GM12878 (cell line): ENCODE measurements around the gene KLHDC10. TPM values are rescaled to one million over a fixed set of nuclear protein-coding genes. Genes with fewer than 3 reads are reported as not detected.

Source experiments
- ATAC-seq: fragments of 200-7000 bp; cut with Tn5 transposase; 3 replicates; pipeline ENCODE4 v1.9.1; 2020; ENCODE audit warnings: mild to moderate bottlenecking, moderate library complexity
- BruUV-seq: library from RNA; stranded (reverse); fragments of 400-500 nt; replicated peaks from 2 replicates; lab custom pipeline; 2021; lab: Mats Ljungman, UMichigan
- CTCF ChIA-PET: fragments of 300-600 bp; sonication (Branson Sonifier 250); formaldehyde crosslinking; extraction: SDS; loops from one replicate; lab custom pipeline; 2021; ENCODE audit warnings: inconsistent platforms; lab: Yijun Ruan, JAX
- POLR2A ChIA-PET: fragments of 350-600 bp; formaldehyde crosslinking; extraction: SDS; loops from one replicate; lab custom pipeline; 2021; ENCODE audit warnings: inconsistent platforms; lab: Charles Lee
- RAD21 ChIA-PET: fragments of 300-600 bp; sonication (Branson Sonifier 250); formaldehyde crosslinking; loops from one replicate; lab custom pipeline; 2023; ENCODE audit warnings: antibody characterized with exemption; ENCODE audit not compliant: unreplicated experiment; lab: Charles Lee
- SMC1A ChIA-PET: fragments of 300-600 bp; sonication (Branson Sonifier 250); formaldehyde crosslinking; loops from one replicate; lab custom pipeline; 2023; ENCODE audit not compliant: unreplicated experiment, uncharacterized antibody; lab: Charles Lee
- DNase-seq: peaks from one replicate; pipeline ENCODE4 v3.0.0-alpha.2; 2011; ENCODE audit warnings: low read depth, low spot score
- FAIRE-seq: peaks from 3 replicates; lab custom pipeline; 2011; peaks lifted over from hg19 to GRCh38; lab: Jason Lieb, UNC
- H2AFZ ChIP-seq: 2 replicates; pipeline ENCODE4 v1.6.0; 2011; ENCODE audit warnings: low read depth, low read length, control low read depth; ENCODE audit not compliant: control insufficient read depth
- H3K27ac ChIP-seq: 2 replicates; pipeline ENCODE4 v1.5.1; 2011; ENCODE audit warnings: control low read depth; ENCODE audit not compliant: control insufficient read depth, insufficient read depth
- H3K27me3 ChIP-seq, 2 experiments: replicated peaks in 1 of 2; 2 replicates each; pipeline versions ENCODE4 v1.6.0 to v1.6.1; 2011; ENCODE audit warnings: low read length in 1 of 2; ENCODE audit not compliant: control insufficient read depth in 2 of 2, insufficient read depth in 2 of 2
- H3K36me3 ChIP-seq, 2 experiments: 2 replicates each; pipeline ENCODE4 v1.5.1; 2011; ENCODE audit warnings: low read length in 1 of 2; ENCODE audit not compliant: control insufficient read depth in 2 of 2, insufficient read depth in 2 of 2
- H3K4me1 ChIP-seq: 2 replicates; pipeline ENCODE4 v1.6.1; 2011; ENCODE audit warnings: mild to moderate bottlenecking, low read length, moderate library complexity, mixed read lengths; ENCODE audit not compliant: control insufficient read depth, insufficient read depth
- H3K4me2 ChIP-seq: 2 replicates; pipeline ENCODE4 v1.6.0; 2011; ENCODE audit warnings: control low read depth; ENCODE audit not compliant: control insufficient read depth, insufficient read depth
- H3K4me3 ChIP-seq: fragments of 200-600 bp; sonication (generic); 2 replicates; pipeline ENCODE4 v1.5.1; 2016
- H3K79me2 ChIP-seq: 2 replicates; pipeline ENCODE4 v1.6.0; 2011; ENCODE audit warnings: low read length; ENCODE audit not compliant: control insufficient read depth, insufficient read depth
- H3K9ac ChIP-seq: 2 replicates; pipeline ENCODE4 v1.8.0; 2011; ENCODE audit warnings: low read length, control low read depth, mixed read lengths; ENCODE audit not compliant: control insufficient read depth, insufficient read depth
- H3K9me3 ChIP-seq: replicated peaks from 3 replicates; pipeline ENCODE4 v1.5.1; 2011; ENCODE audit warnings: mild to moderate bottlenecking, low read length; ENCODE audit not compliant: control insufficient read depth, insufficient read depth
- H4K20me1 ChIP-seq: 2 replicates; pipeline ENCODE4 v1.6.0; 2011; ENCODE audit not compliant: control insufficient read depth, insufficient read depth
- IKZF2 ChIP-seq, 2 experiments: fragments of 450-650 bp; IDR thresholded peaks; 2 replicates each; pipeline ENCODE4 v1.6.1; 2017; ENCODE audit warnings: mild to moderate bottlenecking in 2 of 2, moderate library complexity in 2 of 2
- MXI1 ChIP-seq: fragments of 150-350 bp; IDR thresholded peaks from 2 replicates; pipeline ENCODE4 v1.6.1; 2011; ENCODE audit warnings: low read depth, mild to moderate bottlenecking, inconsistent platforms, low read length, improper control_type of control experiment
- MYC ChIP-seq: IDR thresholded peaks from 2 replicates; pipeline ENCODE4 v1.6.1; 2011; ENCODE audit warnings: mild to moderate bottlenecking, low read length, moderate library complexity, inconsistent platforms; ENCODE audit not compliant: insufficient read depth, insufficient replicate concordance, insufficient read length, severe bottlenecking
- RELA ChIP-seq: fragments of 450-650 bp; IDR thresholded peaks from 2 replicates; pipeline ENCODE4 v1.8.0; 2014; ENCODE audit warnings: borderline replicate concordance; ENCODE audit not compliant: partially characterized antibody
- WGBS: methylation state at CpG from one replicate; pipeline ENCODE4 v1.1.6; 2016; ENCODE audit warnings: low lambda C conversion rate; ENCODE audit not compliant: insufficient replicate concordance, insufficient coverage; ENCODE audit errors: missing lambda C conversion rate; 5-methylcytosine and 5-hydroxymethylcytosine counted together
- in situ Hi-C: fragments of 300-500 bp; cut with MboI; formaldehyde crosslinking; loops from 9 replicates; pipeline ENCODE4 v1.14.3; 2018; ENCODE audit warnings: mixed read lengths
- intact Hi-C: fragments of 100-400 bp; cut with micrococcal nuclease; formaldehyde crosslinking; loops from one replicate; pipeline ENCODE4 v1.14.2; 2022; ENCODE audit not compliant: unreplicated experiment
- polyA plus RNA-seq, 11 experiments: library from polyadenylated mRNA; depleted of rRNA in 4 of 11; unstranded in 6 of 11; stranded (reverse) in 5 of 11; fragments of >200 nt; fragmentation: Nextera tagmentation in 4 of 11; fragmentation: Illumina TruSeq in 1 of 11; extraction: Ambion mirVana in 4 of 11; extraction: Trizol in 1 of 11; gene quantifications; 1 replicate in 1 of 11; 2 replicates in 10 of 11; pipeline versions ENCODE4 v1.2.1 to v1.2.3, GENCODE V29; 2011 to 2016; ENCODE audit warnings: inconsistent platforms in 2 of 11, missing spikeins in 2 of 11, low read depth in 1 of 11
- total RNA-seq, 4 experiments: library from RNA; depleted of rRNA in 3 of 4; stranded (reverse); fragments of >200 nt in 3 of 4; fragmentation: Illumina TruSeq in 1 of 4; extraction: Trizol in 1 of 4; gene quantifications; 2 replicates each; pipeline versions ENCODE4 v1.2.1 to v1.2.3, GENCODE V29; 2013 to 2021

The KLHDC10 gene
- total and polyA plus RNA-seq, 10 of the 15 experiments (the other 5 are each of a cell fraction or from before 2014, with no cell fraction given) = 2.9 to 20.6 (median 9.4) TPM

GRCh38 chr7:130135208-130136205 lies 65.2 kb downstream of the KLHDC10 start:
- no peaks in the 10 kb centered on the region for H3K9me3 ChIP-seq
- H3K36me3 ChIP-seq = peaks cover 0 to 8% of the 10 kb centered on the region in 2 experiments; a peak in 3 of 4 replicates
- TF ChIP-seq RELA = no peak
- TF ChIP-seq MXI1 = no peak
- TF ChIP-seq MYC = no peak
- no peak for TF ChIP-seq IKZF2 (IDR thresholded peaks at IDR 0.05)
- no peaks in the 10 kb centered on the region for H4K20me1 ChIP-seq
- ChIA-PET CTCF (interaction anchor here (1.1 kb wide), 1 partner anchor 72 kb away, joined by 4 read pairs; no protein-coding TSS in a partner anchor), SMC1A (interaction anchor here (0.6 to 1.6 kb wide), 3 partner anchors 63 to 1429 kb away, joined by 3 read pairs; no protein-coding TSS in a partner anchor), RAD21 (no interaction called here), POLR2A (interaction anchor here (0.6 kb wide), 1 partner anchor 76 kb away, joined by 3 read pairs; no protein-coding TSS in a partner anchor)
- no peak for FAIRE-seq
- no peak for ATAC-seq
- intact Hi-C loops = no loop called here
- H3K27ac ChIP-seq = no peak overlapping the region
- no peak overlapping the region for H3K9ac ChIP-seq
- H3K27me3 ChIP-seq = no peaks in the 10 kb centered on the region
- no peak overlapping the region for H3K4me2 ChIP-seq
- no peaks in the 10 kb centered on the region; the same call in 1 of the 2 replicates for H3K4me1 ChIP-seq
- in situ Hi-C loops = no loop called here
- H3K4me3 ChIP-seq = no peak overlapping the region
- 94% methylated on average over 10 of the region's 10 CpGs for WGBS
- no TSS peak for BruUV-seq
- no peak for DNase-seq
- no peak overlapping the region for H2AFZ ChIP-seq
- H3K79me2 ChIP-seq = no peaks in the 10 kb centered on the region
